D341Med (cell line): ENCODE measurements around the gene LMO1.

Experiments
- DNase-seq: peaks from one replicate; pipeline ENCODE4 v3.0.0; 2012; ENCODE audit warnings: low spot score

Gene LMO1

GRCh38 chr11:8263109-8263768, 439 bp downstream of the LMO1 start:
- no peak for DNase-seq

- peak; percentile 74 for DNase-seq
These were observed 1.0 kb downstream of the LMO1 start for GRCh38 chr11:8262552-8263108.

- peak; percentile 29 for DNase-seq
These were observed 1.6 kb downstream of the LMO1 start for GRCh38 chr11:8261921-8262551.

- no peak for DNase-seq
These were observed 2.4 kb downstream of the LMO1 start for GRCh38 chr11:8261291-8261690.

- DNase-seq = no peak
These were observed 3.3 kb downstream of the LMO1 start for GRCh38 chr11:8260202-8260966.

- DNase-seq = no peak
These were observed 4.2 kb downstream of the LMO1 start for GRCh38 chr11:8259306-8259959.

- no peak for DNase-seq
These were observed 4.9 kb downstream of the LMO1 start for GRCh38 chr11:8258784-8259183.

GRCh38 chr11:8258289-8258688, 5.4 kb downstream of the LMO1 start:
- DNase-seq = no peak

GRCh38 chr11:8257003-8257664, 6.5 kb downstream of the LMO1 start:
- DNase-seq = no peak

- DNase-seq = no peak
These were observed 7.2 kb downstream of the LMO1 start for GRCh38 chr11:8256271-8257002.

- no peak for DNase-seq
These were observed 10.1 kb downstream of the LMO1 start for GRCh38 chr11:8253566-8253965.

- no peak for DNase-seq
These were observed 10.7 kb downstream of the LMO1 start for GRCh38 chr11:8252946-8253345.

- DNase-seq = no peak
These were observed 11.3 kb downstream of the LMO1 start for GRCh38 chr11:8252388-8252787.

GRCh38 chr11:8251616-8252295, 11.9 kb downstream of the LMO1 start:
- DNase-seq = no peak

GRCh38 chr11:8250981-8251615, 12.6 kb downstream of the LMO1 start:
- DNase-seq = no peak

- no peak for DNase-seq
These were observed 13.2 kb downstream of the LMO1 start for GRCh38 chr11:8250434-8250833.

GRCh38 chr11:8249482-8249881, 14.2 kb downstream of the LMO1 start:
- DNase-seq = no peak

GRCh38 chr11:8248786-8249185, 14.9 kb downstream of the LMO1 start:
- no peak for DNase-seq

GRCh38 chr11:8247312-8247711, 16.4 kb downstream of the LMO1 start:
- no peak for DNase-seq

GRCh38 chr11:8243458-8243857, 20.2 kb downstream of the LMO1 start:
- DNase-seq = no peak
